H1 (cell line): ENCODE results near the gene PRKCI. TPM values are rescaled to one million over a fixed set of nuclear protein-coding genes. Genes with fewer than 3 reads are reported as not detected.

Source experiments
- CTCF ChIA-PET: fragments of 300-600 bp; sonication (Branson Sonifier 250); formaldehyde crosslinking; loops from one replicate; lab custom pipeline; 2021; ENCODE audit not compliant: partially characterized antibody; lab: Charles Lee
- POLR2A ChIA-PET: fragments of 300-600 bp; sonication (Branson Sonifier 250); formaldehyde crosslinking; loops from one replicate; lab custom pipeline; 2021; ENCODE audit warnings: inconsistent platforms; ENCODE audit not compliant: partially characterized antibody; lab: Charles Lee
- DNase-seq, 2 experiments: peaks; one replicate each; pipeline versions ENCODE4 v3.0.0 to v3.0.0-alpha.2; 2010 to 2022; ENCODE audit warnings: low spot score in 2 of 2, low read depth in 1 of 2, mixed read lengths in 1 of 2
- FAIRE-seq: peaks from 2 replicates; lab custom pipeline; 2011; peaks lifted over from hg19 to GRCh38; lab: Jason Lieb, UNC
- H2AFZ ChIP-seq: 2 replicates; pipeline ENCODE4 v1.8.1; 2012; ENCODE audit warnings: low read length, inconsistent platforms
- H2AK5ac ChIP-seq: 2 replicates; pipeline ENCODE4 v1.6.1; 2013; ENCODE audit warnings: low read depth, low read length
- H2BK120ac ChIP-seq: replicated peaks from 2 replicates; pipeline ENCODE3; 2013; ENCODE audit warnings: low read depth, low read length, inconsistent platforms
- H2BK12ac ChIP-seq: 2 replicates; pipeline ENCODE4 v1.6.1; 2013; ENCODE audit warnings: low read depth, low read length
- H2BK15ac ChIP-seq: 2 replicates; pipeline ENCODE4 v1.6.1; 2013; ENCODE audit warnings: low read length
- H2BK20ac ChIP-seq: 2 replicates; pipeline ENCODE4 v1.6.1; 2013; ENCODE audit warnings: low read length
- H2BK5ac ChIP-seq: 2 replicates; pipeline ENCODE4 v1.6.1; 2013; ENCODE audit warnings: low read depth, low read length
- H3K14ac ChIP-seq: 2 replicates; pipeline ENCODE4 v1.6.1; 2013; ENCODE audit warnings: inconsistent platforms; ENCODE audit not compliant: insufficient read length
- H3K18ac ChIP-seq: 2 replicates; pipeline ENCODE4 v1.6.1; 2013; ENCODE audit warnings: low read length; ENCODE audit errors: extremely low read depth
- H3K23ac ChIP-seq: 2 replicates; pipeline ENCODE4 v1.6.1; 2013; ENCODE audit warnings: inconsistent platforms; ENCODE audit not compliant: insufficient read length
- H3K23me2 ChIP-seq: 2 replicates; pipeline ENCODE4 v1.6.1; 2013; ENCODE audit warnings: low read depth, low read length
- H3K27ac ChIP-seq: 2 replicates; pipeline ENCODE4 v1.6.1; 2011; ENCODE audit warnings: low read depth, low read length, inconsistent platforms
- H3K27me3 ChIP-seq, 4 experiments: replicated peaks in 1 of 4; 1 replicate in 1 of 4; 2 replicates in 3 of 4; pipeline versions ENCODE4 v1.6.1 to v1.8.1; 2011 to 2013; ENCODE audit warnings: low read length in 3 of 4, mild to moderate bottlenecking in 3 of 4, inconsistent platforms in 2 of 4, mixed read lengths in 2 of 4, moderate library complexity in 1 of 4; ENCODE audit not compliant: control insufficient read depth in 3 of 4, insufficient read depth in 3 of 4; ENCODE audit errors: extremely low read depth in 1 of 4
- H3K36me3 ChIP-seq, 4 experiments: 2 replicates each; pipeline versions ENCODE4 v1.6.1 to v1.8.1; 2011 to 2013; ENCODE audit warnings: mild to moderate bottlenecking in 4 of 4, low read length in 3 of 4, moderate library complexity in 2 of 4, control low read depth in 1 of 4, inconsistent platforms in 1 of 4; ENCODE audit not compliant: insufficient read depth in 4 of 4, control insufficient read depth in 2 of 4
- H3K4ac ChIP-seq: replicated peaks from 2 replicates; pipeline ENCODE3; 2013; ENCODE audit warnings: low read length, low read depth, mixed read lengths, inconsistent platforms; ENCODE audit not compliant: insufficient read length
- H3K4me1 ChIP-seq, 4 experiments: replicated peaks in 1 of 4; 1 replicate in 1 of 4; 2 replicates in 3 of 4; pipeline versions ENCODE4 v1.6.1 to v1.8.1; 2011 to 2013; ENCODE audit warnings: low read length in 3 of 4, inconsistent platforms in 2 of 4, mixed read lengths in 1 of 4; ENCODE audit not compliant: insufficient read depth in 4 of 4, control insufficient read depth in 3 of 4
- H3K4me2 ChIP-seq, 2 experiments: 2 replicates each; pipeline versions ENCODE4 v1.6.1 to v1.8.1; 2011 to 2013; ENCODE audit warnings: low read depth in 2 of 2, low read length in 2 of 2, control low read depth in 1 of 2, inconsistent platforms in 1 of 2, mild to moderate bottlenecking in 1 of 2; ENCODE audit not compliant: insufficient read depth in 1 of 2
- H3K4me3 ChIP-seq, 4 experiments: fragments of 200-600, 300-600 bp in 1 of 4; sonication (generic), shearing (Covaris generic), sonication (Bioruptor Twin) in 1 of 4; 2 replicates each; pipeline versions ENCODE4 v1.5.1 to v1.8.1; 2011 to 2016; ENCODE audit warnings: low read length in 4 of 4, low read depth in 3 of 4, control low read depth in 2 of 4, inconsistent platforms in 2 of 4, mild to moderate bottlenecking in 2 of 4, mixed read lengths in 1 of 4, moderate library complexity in 1 of 4; ENCODE audit not compliant: insufficient read depth in 2 of 4; ENCODE audit errors: extremely low read depth in 1 of 4
- H3K56ac ChIP-seq: replicated peaks from 2 replicates; pipeline ENCODE3; 2013; ENCODE audit warnings: low read depth, mild to moderate bottlenecking, mixed read lengths, low read length, inconsistent platforms; ENCODE audit not compliant: insufficient read length
- H3K79me1 ChIP-seq: 2 replicates; pipeline ENCODE4 v1.6.1; 2013; ENCODE audit warnings: low read depth, low read length, control low read depth
- H3K79me2 ChIP-seq, 2 experiments: 2 replicates each; pipeline versions ENCODE4 v1.6.1 to v1.8.1; 2012 to 2013; ENCODE audit warnings: low read length in 2 of 2, mild to moderate bottlenecking in 2 of 2, inconsistent platforms in 1 of 2; ENCODE audit not compliant: insufficient read depth in 2 of 2, control insufficient read depth in 1 of 2
- H3K9ac ChIP-seq, 4 experiments: replicated peaks in 1 of 4; 1 replicate in 1 of 4; 2 replicates in 3 of 4; pipeline versions ENCODE4 v1.6.1 to v1.8.1; 2011 to 2013; ENCODE audit warnings: low read depth in 3 of 4, low read length in 3 of 4, control low read depth in 2 of 4, mild to moderate bottlenecking in 2 of 4, moderate library complexity in 2 of 4, inconsistent platforms in 1 of 4; ENCODE audit errors: extremely low read depth in 1 of 4
- H3K9me3 ChIP-seq, 2 experiments: 2 replicates each; pipeline versions ENCODE4 v1.6.1 to v1.8.1; 2012 to 2013; ENCODE audit warnings: mild to moderate bottlenecking in 2 of 2, moderate library complexity in 2 of 2, control low read depth in 1 of 2, inconsistent platforms in 1 of 2, low read depth in 1 of 2, low read length in 1 of 2, mixed read lengths in 1 of 2; ENCODE audit not compliant: insufficient read depth in 2 of 2
- H4K20me1 ChIP-seq, 2 experiments: replicated peaks in 1 of 2; 2 replicates each; pipeline versions ENCODE3 to v1.8.1; 2011 to 2013; ENCODE audit warnings: inconsistent platforms in 2 of 2, low read length in 2 of 2, mild to moderate bottlenecking in 1 of 2; ENCODE audit not compliant: insufficient read depth in 2 of 2, control insufficient read depth in 1 of 2
- H4K5ac ChIP-seq: 2 replicates; pipeline ENCODE4 v1.6.1; 2013; ENCODE audit warnings: low read length, low read depth, mixed read lengths, inconsistent platforms; ENCODE audit not compliant: insufficient read length
- H4K8ac ChIP-seq: 2 replicates; pipeline ENCODE4 v1.8.0; 2013; ENCODE audit warnings: mild to moderate bottlenecking, moderate library complexity, low read length, inconsistent platforms; ENCODE audit not compliant: insufficient read depth; ENCODE audit errors: extremely low read depth
- H4K91ac ChIP-seq: replicated peaks from 2 replicates; pipeline ENCODE3; 2013; ENCODE audit warnings: low read length, mixed read lengths, inconsistent platforms; ENCODE audit not compliant: insufficient read length
- CHD1 ChIP-seq: IDR thresholded peaks from 2 replicates; pipeline ENCODE4 v1.6.1; 2012; ENCODE audit warnings: low read depth, low read length, improper control_type of control experiment
- HDAC2 ChIP-seq, 2 experiments: fragments of 300-600 bp in 1 of 2; sonication (generic) in 1 of 2; IDR thresholded peaks; 2 replicates each; pipeline ENCODE4 v1.6.1; 2011 to 2012; ENCODE audit warnings: low read depth in 2 of 2, low read length in 2 of 2, mild to moderate bottlenecking in 2 of 2, moderate library complexity in 2 of 2, borderline replicate concordance in 1 of 2, inconsistent platforms in 1 of 2
- MAX ChIP-seq: IDR thresholded peaks from 2 replicates; pipeline ENCODE4 v1.6.1; 2012; ENCODE audit warnings: inconsistent platforms
- RBBP5 ChIP-seq: IDR thresholded peaks from 2 replicates; pipeline ENCODE4 v1.7.1; 2012; ENCODE audit warnings: low read depth, mild to moderate bottlenecking, inconsistent platforms, low read length, moderate library complexity, borderline replicate concordance
- RXRA ChIP-seq: IDR thresholded peaks from 2 replicates; pipeline ENCODE4 v1.6.1; 2011; ENCODE audit warnings: low read depth, mild to moderate bottlenecking, low read length, moderate library complexity; ENCODE audit not compliant: insufficient read depth
- SAP30 ChIP-seq: fragments of 300-600 bp; sonication (generic); IDR thresholded peaks from 2 replicates; pipeline ENCODE4 v1.7.1; 2012; ENCODE audit warnings: low read length, moderate library complexity, mild to moderate bottlenecking, inconsistent platforms; ENCODE audit not compliant: insufficient read depth, insufficient replicate concordance
- SP2 ChIP-seq: IDR thresholded peaks from 2 replicates; pipeline ENCODE4 v1.6.1; 2012; ENCODE audit warnings: mild to moderate bottlenecking, low read length, inconsistent platforms
- SUZ12 ChIP-seq: fragments of 200-600 bp; sonication (generic); IDR thresholded peaks from 2 replicates; pipeline ENCODE4 v1.6.1; 2012; ENCODE audit warnings: mild to moderate bottlenecking, inconsistent platforms, low read length, moderate library complexity, mixed read lengths
- ZNF274 ChIP-seq: IDR thresholded peaks from 2 replicates; pipeline ENCODE4 v1.7.0; 2012; ENCODE audit warnings: low read length, borderline replicate concordance; ENCODE audit errors: extremely low read depth
- WGBS, 2 experiments: shearing (Covaris generic) in 1 of 2; methylation state at CpG; one replicate each; pipeline versions ENCODE4 v1.1.6 to v1.1.7; 2013 to 2015; ENCODE audit warnings: low lambda C conversion rate in 2 of 2, mixed read lengths in 2 of 2, inconsistent platforms in 1 of 2, low coverage in 1 of 2, missing lambda C conversion rate in 1 of 2; ENCODE audit not compliant: insufficient replicate concordance in 2 of 2, insufficient coverage in 1 of 2, insufficient read length in 1 of 2; ENCODE audit errors: extremely low coverage in 1 of 2, missing lambda C conversion rate in 1 of 2; 5-methylcytosine and 5-hydroxymethylcytosine counted together
- polyA plus RNA-seq, 7 experiments: library from polyadenylated mRNA; depleted of rRNA in 3 of 7; stranded (reverse) in 5 of 7; unstranded in 2 of 7; fragments of >200 nt in 5 of 7; fragments of 200-250 nt in 2 of 7; gene quantifications; 1 replicate in 5 of 7; 2 replicates in 1 of 7; 4 replicates in 1 of 7; pipeline versions ENCODE4 v1.2.1 to v1.2.3, GENCODE V29; 2011 to 2013; ENCODE audit warnings: missing spikeins in 2 of 7, mixed read lengths in 2 of 7
- total RNA-seq: library from RNA; stranded (reverse); fragmentation: NEBNext Ultra II Directional; extraction: Animal tissue kit (Norgen Biotek cat#: 25700); gene quantifications from 2 replicates; pipeline ENCODE4 v1.2.1, GENCODE V29; 2021
- TF ChIP-seq, protein P1 (sequence below): IDR thresholded peaks from 2 replicates; pipeline ENCODE4 v1.6.1; 2012; ENCODE audit warnings: inconsistent platforms

PRKCI gene
- total and polyA plus RNA-seq, 2 of the 8 experiments (the other 6 are each of a cell fraction or from before 2014, with no cell fraction given) = 24.3 to 100.0 TPM

GRCh38 chr3:170228093-170228766, 6.0 kb downstream of the PRKCI start:
- H4K8ac ChIP-seq = no peak overlapping the region
- no peak overlapping the region for H3K56ac ChIP-seq
- H2AFZ ChIP-seq = no peak overlapping the region
- DNase-seq (no peak), FAIRE-seq (no peak)
- H4K20me1 ChIP-seq = peaks cover 0 to 7% of the 10 kb centered on the region in 2 experiments
- no peak overlapping the region for H2BK120ac ChIP-seq
- WGBS, 2 experiments = 71% methylated on average over 2 of the region's 2 CpGs; no CpG with 5 or more reads in 1 of the 2 experiments
- no peak overlapping the region for H3K23ac ChIP-seq
- H4K5ac ChIP-seq = no peak overlapping the region
- H3K14ac ChIP-seq = no peak overlapping the region
- H3K27me3 ChIP-seq = no peaks in the 10 kb centered on the region
- H3K79me2 ChIP-seq = peaks cover 6 to 97% of the 10 kb centered on the region in 2 experiments
- H3K9me3 ChIP-seq = no peaks in the 10 kb centered on the region
- H3K4me3 ChIP-seq = no peak overlapping the region
- peaks cover 9% of the 10 kb centered on the region; the same call in 1 of the 2 replicates for H3K79me1 ChIP-seq
- H3K4ac ChIP-seq = no peak overlapping the region
- ChIA-PET CTCF (no interaction called here), POLR2A (interaction anchor here (0.7 kb wide), 2 partner anchors 9 to 147 kb away, joined by 3 to 4 read pairs; no protein-coding TSS in a partner anchor)
- no peak overlapping the region for H2BK5ac ChIP-seq
- H3K4me1 ChIP-seq = peaks cover 0 to 4% (median 1%) of the 10 kb centered on the region in 4 experiments; a peak in 3 of 7 replicates
- no peak overlapping the region for H3K27ac ChIP-seq
- H3K23me2 ChIP-seq = peaks cover 2% of the 10 kb centered on the region
- H3K18ac ChIP-seq = no peak overlapping the region
- no peaks in the 10 kb centered on the region for H3K36me3 ChIP-seq
- H2BK12ac ChIP-seq = no peak overlapping the region
- no peak overlapping the region for H4K91ac ChIP-seq
- H3K4me2 ChIP-seq = no peak overlapping the region
- no peak overlapping the region for H2BK20ac ChIP-seq
- H2BK15ac ChIP-seq = no peak overlapping the region
- no peak overlapping the region for H2AK5ac ChIP-seq
- no peak overlapping the region for H3K9ac ChIP-seq
- TF ChIP-seq, protein P1, sequence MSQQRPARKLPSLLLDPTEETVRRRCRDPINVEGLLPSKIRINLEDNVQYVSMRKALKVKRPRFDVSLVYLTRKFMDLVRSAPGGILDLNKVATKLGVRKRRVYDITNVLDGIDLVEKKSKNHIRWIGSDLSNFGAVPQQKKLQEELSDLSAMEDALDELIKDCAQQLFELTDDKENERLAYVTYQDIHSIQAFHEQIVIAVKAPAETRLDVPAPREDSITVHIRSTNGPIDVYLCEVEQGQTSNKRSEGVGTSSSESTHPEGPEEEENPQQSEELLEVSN = no peak
- TF ChIP-seq HDAC2 (IDR thresholded peaks at IDR 0.05; ENCODE audit: borderline replicate concordance in 1 of 2, low read depth in 2 of 2, low read length in 2 of 2) = no peak
- TF ChIP-seq ZNF274 = no peak
- TF ChIP-seq RBBP5 = no peak
- no peak for TF ChIP-seq CHD1
- TF ChIP-seq RXRA = no peak
- TF ChIP-seq SP2 = no peak
- TF ChIP-seq SUZ12 = no peak
- TF ChIP-seq MAX = no peak
- no peak for TF ChIP-seq SAP30
